ENCODE measurements around the gene PPP1R12B. TPM values are rescaled to one million over a fixed set of nuclear protein-coding genes. Genes with fewer than 3 reads are reported as not detected.

Gene PPP1R12B
- total RNA-seq, 2 experiments from 2014 or later: 19.1 to 23.5 TPM

DNA sequence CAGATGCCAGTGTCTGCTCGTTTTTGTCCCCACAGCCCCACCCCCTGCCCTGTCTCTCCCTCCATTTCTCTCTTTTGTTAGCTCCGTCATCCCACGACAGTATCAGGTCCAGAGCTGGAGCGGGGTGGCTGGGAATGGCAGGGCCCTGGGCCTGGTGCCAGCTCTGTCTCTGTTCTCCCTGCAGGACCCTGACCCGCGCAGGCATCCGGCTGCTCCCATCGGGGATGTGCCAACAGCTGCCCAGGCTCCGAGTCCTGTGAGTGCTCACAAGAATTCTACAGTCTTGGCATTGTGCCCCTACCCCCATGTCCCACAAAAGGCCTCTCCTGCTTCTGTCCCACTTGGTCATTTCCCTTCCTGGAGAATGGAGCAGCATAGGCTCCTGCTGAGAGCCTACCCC lies 44.1 kb upstream of the PPP1R12B start:
- Histone ChIP-seq H3K79me2 (ENCODE audit: insufficient read depth, low read depth, low read length) (no peaks in the 10 kb centered on the region), H3K4me1 (ENCODE audit: insufficient read depth, low read length, poor library complexity, severe bottlenecking) (no peaks in the 10 kb centered on the region), H3K27ac (ENCODE audit: low read depth, low read length, poor library complexity, severe bottlenecking) (no peak overlapping the region), H3K9me2 (ENCODE audit: insufficient read depth, low read length) (no peaks in the 10 kb centered on the region), H3K4me2 (ENCODE audit: low read length) (no peak overlapping the region), H4K20me1 (ENCODE audit: insufficient read depth, low read length) (no peaks in the 10 kb centered on the region), H3K4me3 (ENCODE audit: low read depth, low read length, poor library complexity, severe bottlenecking) (no peak overlapping the region), H2AFZ (ENCODE audit: low read length) (no peak overlapping the region), H3K9me3 (ENCODE audit: low read length) (no peaks in the 10 kb centered on the region), H3K36me3 (ENCODE audit: insufficient read depth, low read length) (no peaks in the 10 kb centered on the region)
- ChIA-PET CTCF (ENCODE audit: unreplicated experiment) (no interaction called here), POLR2A (no interaction called here)
- intact Hi-C loops (cut with micrococcal nuclease; ENCODE audit: unreplicated experiment): no loop called here
- TF ChIP-seq EZH2phosphoT487 (IDR thresholded peaks at IDR 0.05; ENCODE audit: borderline replicate concordance, low read depth, low read length): no peak
- TF ChIP-seq, protein P1, sequence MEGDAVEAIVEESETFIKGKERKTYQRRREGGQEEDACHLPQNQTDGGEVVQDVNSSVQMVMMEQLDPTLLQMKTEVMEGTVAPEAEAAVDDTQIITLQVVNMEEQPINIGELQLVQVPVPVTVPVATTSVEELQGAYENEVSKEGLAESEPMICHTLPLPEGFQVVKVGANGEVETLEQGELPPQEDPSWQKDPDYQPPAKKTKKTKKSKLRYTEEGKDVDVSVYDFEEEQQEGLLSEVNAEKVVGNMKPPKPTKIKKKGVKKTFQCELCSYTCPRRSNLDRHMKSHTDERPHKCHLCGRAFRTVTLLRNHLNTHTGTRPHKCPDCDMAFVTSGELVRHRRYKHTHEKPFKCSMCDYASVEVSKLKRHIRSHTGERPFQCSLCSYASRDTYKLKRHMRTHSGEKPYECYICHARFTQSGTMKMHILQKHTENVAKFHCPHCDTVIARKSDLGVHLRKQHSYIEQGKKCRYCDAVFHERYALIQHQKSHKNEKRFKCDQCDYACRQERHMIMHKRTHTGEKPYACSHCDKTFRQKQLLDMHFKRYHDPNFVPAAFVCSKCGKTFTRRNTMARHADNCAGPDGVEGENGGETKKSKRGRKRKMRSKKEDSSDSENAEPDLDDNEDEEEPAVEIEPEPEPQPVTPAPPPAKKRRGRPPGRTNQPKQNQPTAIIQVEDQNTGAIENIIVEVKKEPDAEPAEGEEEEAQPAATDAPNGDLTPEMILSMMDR (conservative IDR thresholded peaks at IDR 0.05; ENCODE audit: low read length): no peak
- DNase-seq (ENCODE audit: low spot score): no peak
- no TSS peak for BruUV-seq (replicated peaks)

DNA sequence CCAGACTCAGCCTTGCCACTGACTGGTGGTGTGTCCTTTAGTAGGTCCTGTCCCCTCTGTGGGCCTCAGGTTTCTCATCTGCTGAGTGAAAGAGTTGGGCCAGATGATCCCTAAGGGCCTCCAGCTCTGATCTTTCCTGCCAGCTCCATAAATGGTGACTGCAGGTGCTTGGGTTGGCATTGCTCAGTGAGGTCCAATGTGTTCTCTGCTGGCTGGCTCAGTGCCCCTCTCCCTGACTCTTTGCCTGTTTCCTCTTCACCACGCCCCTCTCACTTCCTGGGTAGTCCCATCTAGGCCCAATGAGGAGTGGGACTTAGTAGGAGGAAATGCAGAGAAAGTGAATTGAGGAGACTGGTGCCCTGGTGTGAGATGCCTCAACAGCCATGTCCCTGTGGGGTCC lies 43.3 kb upstream of the PPP1R12B start:
- no peak for TF ChIP-seq EZH2phosphoT487 (IDR thresholded peaks at IDR 0.05; ENCODE audit: borderline replicate concordance, low read depth, low read length)
- TF ChIP-seq, protein P1 (conservative IDR thresholded peaks at IDR 0.05; ENCODE audit: low read length): no peak
- ChIA-PET CTCF (ENCODE audit: unreplicated experiment) (no interaction called here), POLR2A (interaction anchor here (0.6 kb wide), 1 partner anchor 22 kb away, joined by 5 read pairs; no protein-coding TSS in a partner anchor)
- Histone ChIP-seq H3K9me3 (ENCODE audit: low read length) (no peaks in the 10 kb centered on the region), H3K79me2 (ENCODE audit: insufficient read depth, low read depth, low read length) (no peaks in the 10 kb centered on the region), H3K4me1 (ENCODE audit: insufficient read depth, low read length, poor library complexity, severe bottlenecking) (no peaks in the 10 kb centered on the region), H2AFZ (ENCODE audit: low read length) (no peak overlapping the region), H3K4me3 (ENCODE audit: low read depth, low read length, poor library complexity, severe bottlenecking) (no peak overlapping the region), H3K27ac (ENCODE audit: low read depth, low read length, poor library complexity, severe bottlenecking) (no peak overlapping the region), H3K4me2 (ENCODE audit: low read length) (no peak overlapping the region), H3K9me2 (ENCODE audit: insufficient read depth, low read length) (no peaks in the 10 kb centered on the region), H4K20me1 (ENCODE audit: insufficient read depth, low read length) (no peaks in the 10 kb centered on the region), H3K36me3 (ENCODE audit: insufficient read depth, low read length) (no peaks in the 10 kb centered on the region)
- BruUV-seq (replicated peaks): no TSS peak
- intact Hi-C loops (cut with micrococcal nuclease; ENCODE audit: unreplicated experiment): no loop called here
- DNase-seq (ENCODE audit: low spot score): no peak

- H3K79me2 ChIP-seq (ENCODE audit: insufficient read depth, low read depth, low read length): no peaks in the 10 kb centered on the region
- no peak overlapping the region for H3K4me2 ChIP-seq (ENCODE audit: low read length)
- TF ChIP-seq, protein P1 (conservative IDR thresholded peaks at IDR 0.05; ENCODE audit: low read length): no peak
- TF ChIP-seq EZH2phosphoT487 (IDR thresholded peaks at IDR 0.05; ENCODE audit: borderline replicate concordance, low read depth, low read length): no peak
- no peak overlapping the region for H3K4me3 ChIP-seq (ENCODE audit: low read depth, low read length, poor library complexity, severe bottlenecking)
- H2AFZ ChIP-seq (ENCODE audit: low read length): no peak overlapping the region
- CTCF ChIA-PET (ENCODE audit: unreplicated experiment): interaction anchor here (0.6 kb wide), 1 partner anchor 893 kb away, joined by 3 read pairs; no protein-coding TSS in a partner anchor
- BruUV-seq (replicated peaks): no TSS peak
- no peak for DNase-seq (ENCODE audit: low spot score)
- no peaks in the 10 kb centered on the region for H3K36me3 ChIP-seq (ENCODE audit: insufficient read depth, low read length)
- POLR2A ChIA-PET: interaction anchor here (0.6 kb wide), 1 partner anchor 32 kb away, joined by 5 read pairs; no protein-coding TSS in a partner anchor
- intact Hi-C loops (cut with micrococcal nuclease; ENCODE audit: unreplicated experiment): no loop called here
- H3K4me1 ChIP-seq (ENCODE audit: insufficient read depth, low read length, poor library complexity, severe bottlenecking): peaks cover under 1% of the 10 kb centered on the region
- H3K27ac ChIP-seq (ENCODE audit: low read depth, low read length, poor library complexity, severe bottlenecking): no peak overlapping the region
- no peaks in the 10 kb centered on the region for H3K9me3 ChIP-seq (ENCODE audit: low read length)
- H4K20me1 ChIP-seq (ENCODE audit: insufficient read depth, low read length): no peaks in the 10 kb centered on the region
- H3K9me2 ChIP-seq (ENCODE audit: insufficient read depth, low read length): no peaks in the 10 kb centered on the region
These were observed 41.8 kb upstream of the PPP1R12B start for GRCh38 chr1:202306535-202307345.

Data from OCI-LY7 (cell line).